ENCODE results near the gene ANKRD11.

Gene ANKRD11

DNA sequence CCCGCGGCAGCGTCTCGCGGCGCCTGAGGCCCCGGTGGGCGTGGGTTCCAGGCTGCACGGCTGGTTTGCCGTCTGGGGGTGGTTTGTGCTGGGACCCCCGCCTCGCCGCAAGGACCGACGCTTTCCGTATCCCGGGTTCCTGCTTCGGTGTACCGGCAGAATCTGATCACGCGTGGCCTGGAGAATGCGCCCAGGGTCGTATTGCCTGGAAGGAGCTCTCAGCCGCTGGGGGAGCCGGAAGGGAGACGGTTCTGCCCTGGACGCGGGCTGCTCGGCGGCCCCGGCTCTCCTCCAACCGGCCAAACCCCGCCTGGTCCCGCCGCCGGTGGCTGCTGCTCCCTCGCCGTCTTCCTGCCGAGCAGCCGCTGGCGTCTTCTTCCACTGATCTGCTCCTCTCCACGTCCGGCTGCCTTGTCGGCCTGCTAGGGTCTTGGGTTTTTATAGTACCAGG is 233.1 kb downstream of the ANKRD11 start:
- no peak overlapping the region for H2AFZ ChIP-seq (ENCODE audit: low read length)
- no peaks in the 10 kb centered on the region for H3K4me1 ChIP-seq (ENCODE audit: insufficient read depth, low read length, poor library complexity, severe bottlenecking)
- no peak overlapping the region for H3K9ac ChIP-seq (ENCODE audit: low read depth, low read length, poor library complexity, severe bottlenecking)

DNA sequence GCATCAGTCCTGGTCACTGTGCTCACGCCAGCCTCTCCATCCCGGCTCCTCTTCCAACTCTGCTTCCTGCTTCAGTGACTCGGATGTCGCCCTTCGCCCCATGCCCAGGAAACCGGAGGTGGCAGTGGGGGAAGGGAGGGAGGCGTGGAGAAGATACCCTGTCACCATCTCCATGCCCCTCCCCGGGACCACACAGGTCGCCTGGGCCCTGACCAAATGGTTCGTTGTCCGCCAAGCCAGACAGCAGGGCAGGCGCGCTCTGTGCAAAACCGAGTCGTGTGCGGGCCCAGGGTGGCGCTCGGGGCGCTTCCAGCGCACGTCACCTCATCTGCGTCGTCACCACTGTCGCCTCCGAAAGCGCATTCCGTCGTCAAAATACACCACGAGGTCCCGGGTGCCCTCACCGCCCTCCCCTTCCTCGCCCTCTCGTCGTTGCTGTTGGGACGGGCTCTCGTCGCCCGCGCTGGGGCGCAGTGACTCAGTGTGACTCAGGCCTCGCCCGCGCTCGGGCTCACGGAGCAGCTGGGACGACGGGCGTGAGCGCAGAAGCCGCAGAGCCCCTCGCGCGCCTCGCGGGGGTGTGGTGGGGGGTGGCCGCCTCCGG is 233.6 kb downstream of the ANKRD11 start:
- no peaks in the 10 kb centered on the region for H3K36me3 ChIP-seq (ENCODE audit: insufficient read depth, low read length)
- H3K4me1 ChIP-seq (ENCODE audit: insufficient read depth, low read length, poor library complexity, severe bottlenecking): no peaks in the 10 kb centered on the region
- H3K4me3 ChIP-seq (ENCODE audit: low read length, poor library complexity, severe bottlenecking): no peak overlapping the region
- H3K4me2 ChIP-seq (ENCODE audit: low read depth, low read length, poor library complexity, severe bottlenecking): no peak overlapping the region
- H2AFZ ChIP-seq (ENCODE audit: low read length): no peak overlapping the region
- TF ChIP-seq EZH2phosphoT487 (IDR thresholded peaks at IDR 0.05; ENCODE audit: borderline replicate concordance): no peak
- TF ChIP-seq, protein P1, sequence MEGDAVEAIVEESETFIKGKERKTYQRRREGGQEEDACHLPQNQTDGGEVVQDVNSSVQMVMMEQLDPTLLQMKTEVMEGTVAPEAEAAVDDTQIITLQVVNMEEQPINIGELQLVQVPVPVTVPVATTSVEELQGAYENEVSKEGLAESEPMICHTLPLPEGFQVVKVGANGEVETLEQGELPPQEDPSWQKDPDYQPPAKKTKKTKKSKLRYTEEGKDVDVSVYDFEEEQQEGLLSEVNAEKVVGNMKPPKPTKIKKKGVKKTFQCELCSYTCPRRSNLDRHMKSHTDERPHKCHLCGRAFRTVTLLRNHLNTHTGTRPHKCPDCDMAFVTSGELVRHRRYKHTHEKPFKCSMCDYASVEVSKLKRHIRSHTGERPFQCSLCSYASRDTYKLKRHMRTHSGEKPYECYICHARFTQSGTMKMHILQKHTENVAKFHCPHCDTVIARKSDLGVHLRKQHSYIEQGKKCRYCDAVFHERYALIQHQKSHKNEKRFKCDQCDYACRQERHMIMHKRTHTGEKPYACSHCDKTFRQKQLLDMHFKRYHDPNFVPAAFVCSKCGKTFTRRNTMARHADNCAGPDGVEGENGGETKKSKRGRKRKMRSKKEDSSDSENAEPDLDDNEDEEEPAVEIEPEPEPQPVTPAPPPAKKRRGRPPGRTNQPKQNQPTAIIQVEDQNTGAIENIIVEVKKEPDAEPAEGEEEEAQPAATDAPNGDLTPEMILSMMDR (conservative IDR thresholded peaks at IDR 0.05; ENCODE audit: low read length): no peak
- no peaks in the 10 kb centered on the region for H3K9me3 ChIP-seq (ENCODE audit: insufficient read depth, low read depth, low read length)
- H3K9ac ChIP-seq (ENCODE audit: low read depth, low read length, poor library complexity, severe bottlenecking): no peak overlapping the region
- no peaks in the 10 kb centered on the region for H3K79me2 ChIP-seq (ENCODE audit: insufficient read depth, low read length)
- no peaks in the 10 kb centered on the region for H4K20me1 ChIP-seq (ENCODE audit: insufficient read depth, low read length, poor library complexity, severe bottlenecking)
- H3K9me2 ChIP-seq (replicated peaks; ENCODE audit: low read depth, low read length): no peaks in the 10 kb centered on the region
- no peaks in the 10 kb centered on the region for H3K27me3 ChIP-seq (ENCODE audit: insufficient read depth, low read length, poor library complexity, severe bottlenecking)
- H3F3A ChIP-seq (ENCODE audit: low read depth): no peaks in the 10 kb centered on the region

More for the DNA sequence above, 233.1 kb downstream of the ANKRD11 start:
- Histone ChIP-seq H3K9me3 (ENCODE audit: insufficient read depth, low read depth, low read length) (no peaks in the 10 kb centered on the region), H4K20me1 (ENCODE audit: insufficient read depth, low read length, poor library complexity, severe bottlenecking) (no peaks in the 10 kb centered on the region), H3K79me2 (ENCODE audit: insufficient read depth, low read length) (no peaks in the 10 kb centered on the region), H3K27me3 (ENCODE audit: insufficient read depth, low read length, poor library complexity, severe bottlenecking) (no peaks in the 10 kb centered on the region), H3K4me3 (ENCODE audit: low read length, poor library complexity, severe bottlenecking) (no peak overlapping the region), H3K9me2 (replicated peaks; ENCODE audit: low read depth, low read length) (no peaks in the 10 kb centered on the region), H3K36me3 (ENCODE audit: insufficient read depth, low read length) (no peaks in the 10 kb centered on the region), H3K4me2 (ENCODE audit: low read depth, low read length, poor library complexity, severe bottlenecking) (no peak overlapping the region), H3F3A (ENCODE audit: low read depth) (no peaks in the 10 kb centered on the region)
- no peak for TF ChIP-seq EZH2phosphoT487 (IDR thresholded peaks at IDR 0.05; ENCODE audit: borderline replicate concordance)
- TF ChIP-seq, protein P1 (conservative IDR thresholded peaks at IDR 0.05; ENCODE audit: low read length): no peak

DNA sequence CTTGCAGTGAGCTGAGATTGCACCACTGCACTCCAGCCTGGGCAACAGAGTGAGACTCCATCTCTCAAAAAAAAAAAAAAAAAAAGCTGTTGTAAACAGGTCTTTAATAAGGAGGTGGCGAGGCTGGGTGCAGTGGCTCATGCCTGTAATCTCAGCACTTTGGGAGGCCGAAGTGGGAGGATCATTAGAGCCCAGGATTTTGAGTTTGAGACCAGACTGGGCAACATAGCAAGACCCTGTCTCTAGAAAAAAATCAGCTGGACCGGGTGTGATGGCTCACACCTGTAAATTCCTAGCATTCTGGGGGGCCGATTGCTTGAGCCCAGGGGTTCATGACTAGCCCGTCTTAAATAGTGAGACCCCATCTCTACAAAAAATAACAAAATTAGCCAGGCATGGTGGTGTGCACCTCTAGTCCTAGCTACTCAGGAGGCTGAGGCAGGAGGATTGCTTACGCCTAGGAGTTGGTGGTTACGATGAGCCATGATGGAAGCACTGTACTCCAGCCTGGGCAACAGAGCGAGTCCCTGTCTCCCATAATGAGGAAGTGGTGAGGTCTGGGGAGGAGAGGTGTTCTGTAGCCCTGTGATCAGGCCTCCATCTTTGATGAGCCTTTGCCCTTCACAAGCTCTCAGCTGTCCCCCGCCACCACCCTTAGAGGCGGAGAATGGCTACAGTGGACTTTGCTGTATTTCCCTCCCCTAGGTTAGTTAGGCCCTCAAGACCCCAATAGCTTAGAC is 236.6 kb downstream of the ANKRD11 start:
- H3F3A ChIP-seq (ENCODE audit: low read depth): no peaks in the 10 kb centered on the region
- H3K4me2 ChIP-seq (ENCODE audit: low read depth, low read length, poor library complexity, severe bottlenecking): no peak overlapping the region
- H3K79me2 ChIP-seq (ENCODE audit: insufficient read depth, low read length): no peaks in the 10 kb centered on the region
- no peaks in the 10 kb centered on the region for H3K9me3 ChIP-seq (ENCODE audit: insufficient read depth, low read depth, low read length)
- no peaks in the 10 kb centered on the region for H3K36me3 ChIP-seq (ENCODE audit: insufficient read depth, low read length)
- no peaks in the 10 kb centered on the region for H3K27me3 ChIP-seq (ENCODE audit: insufficient read depth, low read length, poor library complexity, severe bottlenecking)
- no peak overlapping the region for H3K4me3 ChIP-seq (ENCODE audit: low read length, poor library complexity, severe bottlenecking)
- no peaks in the 10 kb centered on the region for H4K20me1 ChIP-seq (ENCODE audit: insufficient read depth, low read length, poor library complexity, severe bottlenecking)
- H3K4me1 ChIP-seq (ENCODE audit: insufficient read depth, low read length, poor library complexity, severe bottlenecking): no peaks in the 10 kb centered on the region
- H3K9me2 ChIP-seq (replicated peaks; ENCODE audit: low read depth, low read length): no peaks in the 10 kb centered on the region
- no peak overlapping the region for H2AFZ ChIP-seq (ENCODE audit: low read length)
- TF ChIP-seq EZH2phosphoT487 (IDR thresholded peaks at IDR 0.05; ENCODE audit: borderline replicate concordance): no peak
- TF ChIP-seq, protein P1 (conservative IDR thresholded peaks at IDR 0.05; ENCODE audit: low read length): no peak
- no peak overlapping the region for H3K9ac ChIP-seq (ENCODE audit: low read depth, low read length, poor library complexity, severe bottlenecking)

Measured in Loucy (cell line).